Right renal pelvis (tissue), 4 donors: Measurements from ENCODE around the gene TRMT2B. TPM values are rescaled to one million over a fixed set of nuclear protein-coding genes. Genes with fewer than 3 reads are reported as not detected.
"Not testable (repeated sequence)": the region's sequence is repeated elsewhere in the genome, so short reads cannot be mapped to it uniquely, and the experiment has no call there.

Experiments
- DNase-seq, 4 donors: peaks; one replicate each; pipeline ENCODE4 v3.0.0-alpha.2; 2013; ENCODE audit warnings: low read depth in 4 of 4, low spot score in 3 of 4, missing footprints in 1 of 4
- polyA plus RNA-seq, 4 donors: library from polyadenylated mRNA; unstranded; fragments of 120-200 nt; gene quantifications; one replicate each; pipeline ENCODE4 v1.2.1, GENCODE V29; 2013; ENCODE audit not compliant: insufficient read length in 4 of 4

Gene TRMT2B
- polyA plus RNA-seq, 4 donors: 11.0 to 12.4 (median 11.6) TPM

DNA sequence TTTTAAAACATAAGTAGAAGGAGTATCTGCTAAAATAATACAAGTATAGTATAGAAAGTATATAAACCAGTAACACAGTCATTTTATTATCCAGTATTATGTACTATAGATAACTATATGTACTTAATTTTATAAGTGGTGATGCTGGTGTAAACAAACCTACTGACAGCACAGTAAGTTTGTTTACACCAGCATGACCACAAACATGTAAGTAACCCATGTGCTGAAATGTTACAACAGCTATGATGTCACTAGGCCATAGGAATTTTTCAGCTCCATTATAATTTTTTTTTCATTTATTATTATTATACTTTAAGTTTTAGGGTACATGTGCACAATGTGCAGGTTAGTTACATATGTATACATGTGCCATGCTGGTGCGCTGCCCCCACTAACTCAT lies 39.9 kb downstream of the TRMT2B start:
- not testable (repeated sequence) for DNase-seq

DNA sequence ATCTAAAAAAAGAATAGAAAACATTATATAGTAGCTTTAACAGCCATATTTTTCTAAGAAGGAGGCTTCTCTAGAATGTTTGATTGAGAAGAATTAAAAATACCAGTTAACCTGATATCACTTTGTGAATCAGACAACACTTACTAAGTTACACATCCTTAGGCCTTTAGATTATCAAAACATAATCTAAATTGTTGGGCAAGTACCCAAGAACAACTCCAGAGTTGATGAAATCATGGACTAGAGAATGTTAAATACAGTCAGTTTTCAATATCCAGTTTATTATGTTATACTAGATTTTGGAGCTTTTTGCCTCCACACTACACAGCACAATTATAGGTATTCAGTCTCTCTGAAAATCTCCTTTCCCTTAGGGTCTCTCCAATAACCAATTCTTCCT lies 42.8 kb downstream of the TRMT2B start:
- DNase-seq: no peak

DNA sequence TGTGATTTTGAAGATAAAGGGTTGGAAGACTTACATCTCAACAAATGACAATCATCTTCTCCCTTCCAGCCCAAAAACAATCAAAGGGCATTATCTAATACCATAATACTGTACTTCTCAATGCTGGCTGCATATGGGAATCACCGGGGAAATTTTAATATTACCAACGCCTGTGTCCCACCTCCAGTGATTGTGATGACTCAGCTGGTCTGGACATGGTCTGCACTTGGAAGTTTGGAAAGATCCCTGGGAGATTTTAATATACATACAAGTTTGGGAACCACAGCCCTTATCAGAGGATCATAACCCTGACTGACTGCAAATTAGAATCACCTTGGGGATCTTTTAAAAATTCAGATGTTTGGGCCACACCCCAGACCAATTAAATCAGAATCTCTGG lies 52.5 kb downstream of the TRMT2B start:
- DNase-seq: no peak

DNA sequence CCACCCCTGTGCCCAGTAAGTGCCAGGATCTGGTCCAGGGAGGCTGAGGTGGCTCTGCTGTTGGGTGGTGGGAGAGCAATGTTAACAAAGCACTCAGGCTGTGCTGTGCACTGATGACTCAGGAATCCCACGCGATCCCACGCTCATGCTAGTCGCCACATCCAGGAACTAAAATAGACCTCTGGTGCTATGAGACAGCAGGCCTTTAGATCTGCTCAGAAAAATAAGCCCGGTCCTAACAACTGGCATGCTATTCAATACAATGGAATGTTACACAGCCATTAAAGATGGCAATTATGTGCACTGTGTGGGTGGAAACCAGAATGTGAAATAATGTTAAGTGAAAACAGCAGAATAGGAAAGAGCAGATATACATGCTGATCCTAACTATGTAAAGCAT lies 56.4 kb downstream of the TRMT2B start:
- no peak for DNase-seq

DNA sequence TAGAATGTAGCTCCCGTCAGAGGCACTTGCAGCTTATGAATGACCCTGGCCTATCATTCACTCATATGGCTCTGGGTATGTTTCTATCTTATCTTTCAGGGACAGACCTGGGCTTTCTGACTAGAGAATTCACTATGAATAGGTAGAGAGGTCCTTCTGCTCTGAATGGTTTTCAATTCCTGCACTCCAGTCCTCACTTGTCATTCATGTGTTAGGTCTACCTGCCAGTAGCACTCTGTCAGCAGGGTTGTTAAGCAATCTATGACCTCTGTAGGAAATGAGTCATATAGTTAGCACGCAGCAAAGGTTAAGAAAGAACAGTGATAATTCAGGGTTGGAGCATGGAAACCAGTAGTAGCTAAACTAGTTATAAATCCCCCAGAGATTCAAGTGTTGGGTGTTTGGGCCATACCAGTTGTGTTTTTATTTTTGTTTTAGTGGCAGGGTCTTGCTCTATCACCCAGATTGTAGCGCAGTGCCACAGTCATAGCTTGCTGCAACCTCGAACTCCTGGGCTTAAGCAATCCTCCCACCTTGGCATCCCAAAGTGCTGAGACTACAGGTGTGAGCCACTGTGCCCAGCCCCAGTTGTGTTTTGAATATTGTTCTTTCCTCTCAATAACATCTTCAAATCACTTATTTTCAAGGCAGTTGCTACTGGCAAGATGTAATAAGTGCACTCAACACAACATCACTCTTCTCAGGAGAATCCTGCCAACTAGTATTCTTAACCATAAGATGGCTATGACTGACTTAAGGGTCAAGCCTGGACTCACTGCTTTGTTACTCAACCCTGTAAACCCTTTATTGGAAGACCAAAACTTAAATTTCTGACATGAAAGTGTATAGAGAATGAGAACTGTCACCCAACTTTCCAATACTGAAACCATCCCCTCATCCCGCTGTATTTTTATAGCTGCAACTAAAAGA lies 57.3 kb downstream of the TRMT2B start:
- DNase-seq: no peak

DNA sequence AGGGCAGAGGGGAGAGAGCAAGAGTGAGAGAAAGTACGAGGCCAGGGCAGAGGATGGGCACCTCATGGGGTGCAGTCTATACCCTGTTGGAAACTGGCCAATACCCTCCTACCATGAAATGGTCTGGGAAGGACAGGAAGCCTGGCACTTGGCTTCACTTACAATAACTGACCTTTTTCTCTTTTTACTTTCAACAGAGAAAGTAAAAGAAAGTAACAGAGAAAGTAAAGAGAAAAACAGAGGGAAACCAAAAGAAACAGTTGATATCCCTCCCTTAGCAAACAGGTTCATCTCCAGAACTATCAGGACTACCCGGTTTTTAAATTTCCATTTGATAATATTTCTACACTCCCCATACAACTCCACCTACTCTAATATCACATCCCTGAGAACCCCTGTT lies 61.8 kb downstream of the TRMT2B start:
- DNase-seq: no peak

DNA sequence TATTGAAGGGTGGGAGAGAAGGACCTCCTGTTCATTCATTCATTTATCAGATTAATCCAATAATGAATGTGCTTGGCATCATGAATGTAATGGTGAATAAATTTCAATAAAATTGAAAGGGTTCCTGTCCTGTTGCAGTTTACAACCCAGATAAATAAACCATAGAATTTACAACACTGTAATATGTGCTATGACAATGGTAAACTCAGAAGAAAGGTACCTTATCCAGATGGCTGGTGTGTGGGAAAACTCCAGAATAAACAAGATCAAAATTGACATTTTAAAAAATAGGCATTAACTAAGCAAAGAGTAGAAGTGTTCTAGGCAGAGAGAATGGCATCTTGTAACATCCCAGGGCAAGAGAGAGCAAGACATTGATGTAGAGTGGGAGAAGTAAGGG lies 67.1 kb downstream of the TRMT2B start:
- DNase-seq: no peak

DNA sequence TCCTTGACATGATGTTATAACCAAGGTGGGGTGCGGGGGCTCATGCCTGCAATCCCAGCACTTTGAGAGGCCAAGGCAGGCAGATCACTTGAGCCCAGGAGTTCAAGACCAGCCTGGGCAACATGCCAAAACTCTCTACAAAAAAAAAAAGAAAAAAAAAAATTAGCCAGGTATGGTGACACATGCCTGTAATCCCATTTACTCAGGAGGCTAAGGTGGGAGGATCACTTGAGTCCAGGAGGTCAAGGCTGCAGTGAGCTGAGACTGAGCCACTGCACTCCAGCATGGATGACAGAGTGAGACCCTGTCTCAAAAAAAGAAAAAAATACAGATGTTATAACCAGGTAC lies 70.4 kb downstream of the TRMT2B start:
- not testable (repeated sequence) for DNase-seq

DNA sequence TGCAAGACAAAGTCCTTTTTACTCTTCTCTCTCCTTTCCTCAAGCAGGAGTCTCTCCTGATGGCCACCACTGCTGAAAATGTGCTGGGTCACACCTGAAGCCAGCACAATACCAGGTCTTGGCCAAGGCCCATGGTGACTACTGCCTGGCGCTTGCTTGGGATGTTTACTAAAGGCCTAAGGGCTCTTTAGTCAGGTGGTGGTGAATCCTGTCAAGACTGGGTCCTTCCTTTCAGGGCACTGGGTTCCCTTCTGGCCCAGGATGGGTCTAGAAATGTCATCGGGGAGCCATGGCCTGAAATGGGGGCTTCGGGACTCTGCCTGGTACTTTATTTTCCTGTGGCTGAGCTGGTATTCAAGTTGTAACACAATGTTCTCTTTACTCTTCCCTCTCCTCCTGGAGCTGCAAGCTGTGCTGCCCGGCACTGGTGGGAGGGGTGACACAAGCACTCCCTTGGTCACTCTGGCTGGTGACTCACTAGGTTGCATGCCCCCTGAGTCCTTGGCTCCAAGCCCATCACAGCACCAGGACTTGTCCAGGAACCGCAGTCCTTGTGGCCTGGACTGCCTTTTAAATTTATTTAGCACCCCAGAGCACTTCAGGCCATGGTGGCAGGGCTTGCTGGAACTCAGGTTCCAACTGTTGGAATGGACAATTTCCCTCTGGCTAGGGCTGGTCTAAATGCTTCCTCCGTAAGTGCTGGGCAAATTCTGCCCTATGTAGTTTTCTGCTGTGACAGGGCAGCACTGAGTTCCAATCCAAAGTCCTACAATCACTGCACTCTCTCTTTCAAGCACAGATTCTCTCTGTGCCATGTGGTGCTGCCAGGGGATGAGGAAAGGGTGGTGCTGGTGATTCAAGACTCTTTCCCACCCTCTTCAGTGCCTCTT lies 71.1 kb downstream of the TRMT2B start:
- DNase-seq: no peak

DNA sequence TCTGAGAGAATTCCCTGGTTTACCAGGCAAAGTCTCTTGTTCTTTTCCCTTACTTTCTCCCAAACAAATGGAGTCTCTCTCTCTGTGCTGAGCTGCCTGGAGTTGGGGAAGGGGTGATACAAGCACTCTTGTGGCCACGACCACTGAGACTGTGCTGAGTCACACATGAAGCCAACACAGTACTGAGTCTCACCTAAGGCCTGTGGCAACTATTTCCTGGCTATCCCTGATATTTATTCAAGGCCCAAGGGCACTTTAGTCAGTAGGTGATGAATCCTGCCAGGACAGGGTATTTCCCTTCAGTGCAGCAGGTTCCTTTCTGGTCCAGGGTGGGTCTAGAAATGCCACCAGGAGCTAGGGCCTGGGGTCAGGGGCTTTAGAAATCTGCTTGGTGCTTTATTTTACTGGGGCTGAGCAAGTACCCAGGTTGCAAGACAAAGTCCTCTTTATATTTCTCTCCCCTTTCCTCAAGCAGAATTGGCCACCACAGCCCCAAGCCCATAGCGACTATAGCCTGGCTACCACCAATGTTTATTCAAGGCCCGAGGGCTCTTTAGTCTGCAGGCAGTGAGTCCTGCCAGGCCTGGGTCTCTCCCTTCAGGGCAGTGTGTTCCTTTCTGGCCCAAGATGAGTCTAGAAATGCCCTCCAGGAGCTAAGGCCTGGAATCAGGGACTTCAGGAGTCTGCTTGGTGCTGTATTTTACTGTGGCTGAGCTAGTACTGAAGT lies 71.9 kb downstream of the TRMT2B start:
- no peak for DNase-seq

DNA sequence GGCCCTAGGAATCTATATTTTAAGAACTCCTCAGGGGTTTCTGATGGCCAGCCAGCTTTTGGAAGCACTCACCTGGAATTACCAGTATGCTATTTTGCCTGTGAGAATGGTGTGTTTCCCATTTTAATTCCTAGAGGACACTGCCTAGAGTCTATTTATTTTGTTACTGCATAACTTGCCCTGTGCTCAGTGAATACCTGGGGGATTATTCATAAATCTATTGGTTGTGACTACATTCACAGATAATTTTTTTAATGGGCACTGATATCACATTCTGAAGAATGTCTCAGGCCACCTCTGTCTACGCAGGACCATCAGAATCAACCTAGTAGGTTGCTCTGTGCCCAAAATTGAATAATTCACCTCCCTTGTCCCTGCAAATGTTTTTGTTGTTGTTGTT lies 75.7 kb downstream of the TRMT2B start:
- DNase-seq: no peak

DNA sequence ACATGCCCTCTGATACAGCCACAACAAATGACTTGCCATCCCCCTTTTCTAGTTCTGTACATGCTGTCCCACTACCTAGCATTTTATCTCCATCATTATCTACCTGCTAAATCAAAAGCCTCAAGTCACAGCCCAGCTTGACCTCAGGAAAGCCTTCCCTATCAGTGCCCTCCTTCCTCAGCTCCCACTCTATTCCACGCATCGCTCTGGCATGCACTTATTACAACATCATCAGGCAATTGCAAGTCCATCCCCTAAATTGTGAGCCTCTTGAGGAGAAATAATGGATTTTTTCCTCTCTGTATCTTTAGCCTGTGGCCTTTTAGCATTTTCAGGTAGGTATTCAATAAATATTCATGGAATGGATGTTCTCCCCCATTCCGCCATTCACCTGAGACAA lies 76.7 kb downstream of the TRMT2B start:
- DNase-seq: no peak

DNA sequence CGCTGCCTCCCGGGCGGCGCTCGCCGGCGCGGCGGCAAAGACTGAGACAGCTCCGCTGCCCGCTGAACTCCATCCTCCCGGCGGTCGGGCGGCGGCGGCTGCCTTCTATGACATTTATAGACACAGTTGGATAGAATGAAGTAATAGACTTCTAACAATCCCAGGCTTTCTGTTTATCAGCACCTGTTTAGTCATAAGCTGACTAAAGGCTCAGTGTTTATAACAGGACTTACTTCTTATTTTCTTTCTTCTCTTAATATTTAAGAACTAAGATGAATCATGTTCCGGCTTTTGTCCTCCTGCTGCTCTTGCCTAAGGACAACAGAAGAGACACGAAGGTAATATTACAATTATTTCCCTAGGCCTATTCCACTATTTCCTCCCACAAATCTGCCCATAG lies 78.5 kb downstream of the TRMT2B start:
- DNase-seq: no peak

DNA sequence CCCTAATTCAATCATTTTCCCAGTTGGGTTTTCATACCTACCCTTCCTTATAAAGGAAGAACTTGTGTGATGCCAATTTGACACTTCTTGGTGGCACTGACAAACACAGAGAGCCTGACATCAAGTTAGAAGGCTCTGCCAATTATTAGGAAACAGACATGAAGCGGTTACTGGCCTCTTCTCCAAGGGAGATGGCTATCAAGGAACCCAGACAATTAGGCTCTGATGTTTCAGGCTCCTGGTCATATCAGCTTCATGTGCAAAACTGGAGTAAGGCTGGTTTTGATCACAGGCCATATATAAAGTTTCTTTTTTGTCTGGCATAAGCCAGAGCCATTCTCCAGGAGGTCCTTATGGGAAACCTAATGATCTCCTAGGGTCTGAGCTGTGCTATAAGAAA lies 82.0 kb downstream of the TRMT2B start:
- no peak for DNase-seq

DNA sequence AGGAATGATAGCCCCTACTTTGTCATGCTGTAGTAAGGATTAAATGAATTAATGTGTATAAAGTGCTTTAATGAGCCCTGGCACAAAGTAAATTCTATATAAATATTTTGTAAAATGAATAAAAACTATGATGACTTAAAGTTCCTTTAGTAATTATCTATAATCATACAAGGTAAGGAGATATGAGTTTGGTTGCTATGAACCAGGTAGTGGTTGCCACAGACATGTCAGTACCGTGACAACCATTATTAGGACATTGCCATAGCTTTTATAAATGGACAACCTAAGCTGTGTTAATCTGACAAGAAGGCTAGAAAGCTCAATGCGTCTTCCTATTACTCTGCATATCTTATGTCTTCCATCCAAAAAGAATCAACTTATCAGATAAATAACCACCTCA lies 82.5 kb downstream of the TRMT2B start, which contains the start of gene ARL13A:
ARL13A (plus strand) TSS at position 301 of the 400 bp plus-strand sequence. CDS start 3,982 bp downstream, outside the sequence.
- no peak for DNase-seq

DNA sequence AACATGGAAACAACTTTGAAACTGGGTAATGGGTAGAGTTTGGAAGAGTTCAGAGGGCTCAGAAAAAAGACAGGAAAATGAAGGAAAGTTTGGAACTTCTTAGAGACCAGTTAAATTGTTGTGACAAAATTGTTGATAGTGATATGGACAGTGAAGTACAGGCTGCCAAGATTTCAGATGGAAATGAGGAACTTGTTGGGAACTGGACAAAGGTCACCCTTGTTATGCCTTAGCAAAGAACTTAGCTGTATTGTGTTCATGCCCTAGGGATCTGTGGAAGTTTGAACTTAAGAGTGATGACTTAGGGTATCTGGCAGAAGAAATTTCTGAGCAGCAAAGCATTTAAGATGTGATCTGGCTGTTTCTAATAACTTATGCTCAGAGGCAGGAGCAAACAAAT lies 87.5 kb downstream of the TRMT2B start:
- DNase-seq: no peak

DNA sequence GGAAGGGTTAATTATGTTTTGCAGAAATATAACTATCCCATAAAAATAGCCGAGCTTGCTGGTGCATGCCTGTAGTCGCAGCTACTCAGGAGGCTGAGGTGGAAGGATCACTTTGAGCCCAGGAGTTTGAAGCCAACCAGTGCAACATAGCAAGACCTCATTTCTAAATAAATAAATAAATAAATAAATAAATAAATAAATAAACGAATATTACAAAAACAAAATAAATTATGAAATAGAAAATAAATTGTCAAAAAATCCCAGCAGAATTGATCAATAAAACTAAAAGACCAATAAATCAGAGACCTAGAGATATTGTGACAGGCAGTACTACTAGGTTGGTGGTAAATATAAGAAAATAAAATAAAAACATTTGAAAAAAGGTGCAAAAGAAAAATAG lies 89.1 kb downstream of the TRMT2B start:
- no peak for DNase-seq
